Endothelial cell (in vitro differentiated cells): ENCODE data around the gene PKP1. TPM values are rescaled to one million over a fixed set of nuclear protein-coding genes. Genes with fewer than 3 reads are reported as not detected.
"Not testable (repeated sequence)": the region's sequence is repeated elsewhere in the genome, so short reads cannot be mapped to it uniquely, and the experiment has no call there.

ENCODE experiments used
- DNase-seq: peaks from one replicate; pipeline ENCODE4 v3.0.0; 2021; ENCODE audit warnings: low spot score
- H3K27ac Mint-ChIP-seq: one replicate; pipeline ENCODE4 v1.8.0; 2021; ENCODE audit warnings: mixed read lengths, inconsistent platforms; ENCODE audit not compliant: unreplicated experiment
- H3K27me3 Mint-ChIP-seq: one replicate; pipeline ENCODE4 v1.8.0; 2021; ENCODE audit warnings: mild to moderate bottlenecking, moderate library complexity, mixed read lengths, inconsistent platforms; ENCODE audit not compliant: unreplicated experiment
- H3K36me3 Mint-ChIP-seq: one replicate; pipeline ENCODE4 v1.8.0; 2021; ENCODE audit warnings: mild to moderate bottlenecking, low read depth, mixed read lengths, inconsistent platforms; ENCODE audit not compliant: unreplicated experiment
- H3K4me1 Mint-ChIP-seq: one replicate; pipeline ENCODE4 v1.8.0; 2021; ENCODE audit warnings: mild to moderate bottlenecking, mixed read lengths, inconsistent platforms; ENCODE audit not compliant: unreplicated experiment
- H3K4me3 Mint-ChIP-seq: one replicate; pipeline ENCODE4 v1.8.0; 2021; ENCODE audit warnings: mild to moderate bottlenecking, mixed read lengths, inconsistent platforms; ENCODE audit not compliant: unreplicated experiment
- H3K9me3 Mint-ChIP-seq: one replicate; pipeline ENCODE4 v1.8.0; 2021; ENCODE audit warnings: mixed read lengths, inconsistent platforms; ENCODE audit not compliant: unreplicated experiment
- CTCF ChIP-seq: fragments of 200-600 bp; sonication (generic); IDR thresholded peaks from one replicate; pipeline ENCODE4 v1.5.0; 2021; ENCODE audit warnings: antibody characterized with exemption; ENCODE audit not compliant: unreplicated experiment
- total RNA-seq: library from RNA; stranded (reverse); fragmentation: NEBNext Ultra II Directional; extraction: Animal tissue kit (Norgen Biotek cat#: 25700); gene quantifications from one replicate; pipeline ENCODE4 v1.2.1, GENCODE V29; 2021; ENCODE audit not compliant: unreplicated experiment

PKP1 gene
- total RNA-seq, 1 donor from 2014 or later: 0.64 TPM

- no peak for TF ChIP-seq CTCF
- H3K4me3 Mint-ChIP-seq: no peak overlapping the region
- H3K4me1 Mint-ChIP-seq: peaks cover 2% of the 10 kb centered on the region
- no peak overlapping the region for H3K27ac Mint-ChIP-seq
- no peak for DNase-seq
- no peaks in the 10 kb centered on the region for H3K9me3 Mint-ChIP-seq
- peaks cover 3% of the 10 kb centered on the region for H3K27me3 Mint-ChIP-seq
- H3K36me3 Mint-ChIP-seq: peaks cover 4% of the 10 kb centered on the region
Measured at GRCh38 chr1:201255479-201256362, 27.6 kb upstream of the PKP1 start.

- not testable (repeated sequence) for H3K9me3 Mint-ChIP-seq, DNase-seq, H3K36me3 Mint-ChIP-seq, H3K4me3 Mint-ChIP-seq, H3K4me1 Mint-ChIP-seq, H3K27ac Mint-ChIP-seq, H3K27me3 Mint-ChIP-seq
Measured at GRCh38 chr1:201258132-201258531, 25.2 kb upstream of the PKP1 start.

- Mint-ChIP-seq H3K4me3 (no peak overlapping the region), H3K9me3 (no peaks in the 10 kb centered on the region), H3K36me3 (peaks cover 4% of the 10 kb centered on the region), H3K4me1 (peaks cover 2% of the 10 kb centered on the region), H3K27ac (no peak overlapping the region), H3K27me3 (peaks cover 2% of the 10 kb centered on the region)
- TF ChIP-seq CTCF: no peak
- DNase-seq: no peak
Measured at GRCh38 chr1:201258763-201259230, 24.5 kb upstream of the PKP1 start.

GRCh38 chr1:201259476-201260235, 23.6 kb upstream of the PKP1 start:
- TF ChIP-seq CTCF: no peak
- Mint-ChIP-seq H3K36me3 (peaks cover 4% of the 10 kb centered on the region), H3K27me3 (peaks cover 2% of the 10 kb centered on the region), H3K9me3 (no peaks in the 10 kb centered on the region), H3K4me3 (no peak overlapping the region), H3K27ac (no peak overlapping the region), H3K4me1 (peaks cover 2% of the 10 kb centered on the region)
- DNase-seq: no peak

- no peak for TF ChIP-seq CTCF
- DNase-seq: no peak
- H3K27ac Mint-ChIP-seq: no peak overlapping the region
- H3K4me3 Mint-ChIP-seq: no peak overlapping the region
- H3K9me3 Mint-ChIP-seq: no peaks in the 10 kb centered on the region
- peaks cover 2% of the 10 kb centered on the region for H3K4me1 Mint-ChIP-seq
- peaks cover 4% of the 10 kb centered on the region for H3K36me3 Mint-ChIP-seq
- peaks cover 2% of the 10 kb centered on the region for H3K27me3 Mint-ChIP-seq
Measured at GRCh38 chr1:201260236-201260590, 23.1 kb upstream of the PKP1 start.
